ENCODE measurements around the gene MALAT1. TPM values are rescaled to one million over a fixed set of nuclear protein-coding genes. Genes with fewer than 3 reads are reported as not detected.

Gene MALAT1
- total RNA-seq, 4 donors from 2014 or later = 5,806 to 14,299 (median 7,416) TPM

GRCh38 chr11:65536412-65537295 is 37.8 kb downstream of the MALAT1 start:
- DNase-seq (ENCODE audit: low spot score in 2 of 2) = no peak
- 85 to 87% methylated on average over 12 of the region's 12 CpGs for WGBS, 2 donors
- intact Hi-C loops (cut with DNase I; ENCODE audit: low total_unique reads) = no loop called here
- no peak overlapping the region for H3K4me3 ChIP-seq (ENCODE audit: low read depth, poor library complexity, severe bottlenecking)
- TF ChIP-seq POLR2A (IDR thresholded peaks at IDR 0.05) (no peak), CTCF (IDR thresholded peaks at IDR 0.05) (no peak)

- intact Hi-C loops (cut with DNase I; ENCODE audit: low total_unique reads) = no loop called here
- H3K4me3 ChIP-seq (ENCODE audit: low read depth, poor library complexity, severe bottlenecking) = no peak overlapping the region
- no peak for TF ChIP-seq CTCF (IDR thresholded peaks at IDR 0.05)
- no peak for TF ChIP-seq POLR2A (IDR thresholded peaks at IDR 0.05)
- 86% methylated on average over 2 of the region's 2 CpGs; no CpG with 5 or more reads in 1 of the 2 donors for WGBS, 2 donors
- no peak for DNase-seq (ENCODE audit: low spot score in 2 of 2)
Observed at GRCh38 chr11:65537296-65537597, 38.4 kb downstream of the MALAT1 start.

GRCh38 chr11:65537620-65538231 is 38.9 kb downstream of the MALAT1 start:
- no peak for TF ChIP-seq CTCF (IDR thresholded peaks at IDR 0.05)
- TF ChIP-seq POLR2A (IDR thresholded peaks at IDR 0.05) = no peak
- intact Hi-C loops (cut with DNase I; ENCODE audit: low total_unique reads) = no loop called here
- H3K4me3 ChIP-seq (ENCODE audit: low read depth, poor library complexity, severe bottlenecking) = no peak overlapping the region
- no peak for DNase-seq (ENCODE audit: low spot score in 2 of 2)
- WGBS, 2 donors = 81 to 86% methylated on average over 13 to 15 of the region's 18 CpGs

GRCh38 chr11:65538232-65538914 is 39.5 kb downstream of the MALAT1 start:
- TF ChIP-seq POLR2A (IDR thresholded peaks at IDR 0.05) (no peak), CTCF (IDR thresholded peaks at IDR 0.05) (no peak)
- no peak for DNase-seq (ENCODE audit: low spot score in 2 of 2)
- WGBS, 2 donors = 90% methylated on average over 35 to 38 of the region's 43 CpGs
- H3K4me3 ChIP-seq (ENCODE audit: low read depth, poor library complexity, severe bottlenecking) = no peak overlapping the region
- intact Hi-C loops (cut with DNase I; ENCODE audit: low total_unique reads) = no loop called here

GRCh38 chr11:65538915-65539743 is 40.3 kb downstream of the MALAT1 start:
- intact Hi-C loops (cut with DNase I; ENCODE audit: low total_unique reads) = no loop called here
- DNase-seq (ENCODE audit: low spot score in 2 of 2) = no peak

More at GRCh38 chr11:65538915-65539743, 40.3 kb downstream of the MALAT1 start:
- WGBS, 2 donors = 61 to 68% methylated on average over 58 to 60 of the region's 92 CpGs
- TF ChIP-seq CTCF (IDR thresholded peaks at IDR 0.05) = no peak
- TF ChIP-seq POLR2A (IDR thresholded peaks at IDR 0.05) = no peak
- H3K4me3 ChIP-seq (ENCODE audit: low read depth, poor library complexity, severe bottlenecking) = no peak overlapping the region
